ENCODE results near the gene SLC31A2.
A peak's percentile ranks its signal among the peaks of the same experiment; 100 is the strongest.
"Not testable (repeated sequence)": the region's sequence is repeated elsewhere in the genome, so short reads cannot be mapped to it uniquely, and the experiment has no call there.

SLC31A2 gene, protein sequence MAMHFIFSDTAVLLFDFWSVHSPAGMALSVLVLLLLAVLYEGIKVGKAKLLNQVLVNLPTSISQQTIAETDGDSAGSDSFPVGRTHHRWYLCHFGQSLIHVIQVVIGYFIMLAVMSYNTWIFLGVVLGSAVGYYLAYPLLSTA

GRCh38 chr9:113150670-113151611 is at the start of gene SLC31A2:
Gene SLC31A2, plus strand, starts transcription at chr9:113151007. Its CDS starts 68 bp downstream, at chr9:113151075.
- peak; percentile 83 for DNase-seq

- not testable (repeated sequence) for DNase-seq
Observed at GRCh38 chr9:113105345-113105744, 45.5 kb upstream of the SLC31A2 start.

DNA sequence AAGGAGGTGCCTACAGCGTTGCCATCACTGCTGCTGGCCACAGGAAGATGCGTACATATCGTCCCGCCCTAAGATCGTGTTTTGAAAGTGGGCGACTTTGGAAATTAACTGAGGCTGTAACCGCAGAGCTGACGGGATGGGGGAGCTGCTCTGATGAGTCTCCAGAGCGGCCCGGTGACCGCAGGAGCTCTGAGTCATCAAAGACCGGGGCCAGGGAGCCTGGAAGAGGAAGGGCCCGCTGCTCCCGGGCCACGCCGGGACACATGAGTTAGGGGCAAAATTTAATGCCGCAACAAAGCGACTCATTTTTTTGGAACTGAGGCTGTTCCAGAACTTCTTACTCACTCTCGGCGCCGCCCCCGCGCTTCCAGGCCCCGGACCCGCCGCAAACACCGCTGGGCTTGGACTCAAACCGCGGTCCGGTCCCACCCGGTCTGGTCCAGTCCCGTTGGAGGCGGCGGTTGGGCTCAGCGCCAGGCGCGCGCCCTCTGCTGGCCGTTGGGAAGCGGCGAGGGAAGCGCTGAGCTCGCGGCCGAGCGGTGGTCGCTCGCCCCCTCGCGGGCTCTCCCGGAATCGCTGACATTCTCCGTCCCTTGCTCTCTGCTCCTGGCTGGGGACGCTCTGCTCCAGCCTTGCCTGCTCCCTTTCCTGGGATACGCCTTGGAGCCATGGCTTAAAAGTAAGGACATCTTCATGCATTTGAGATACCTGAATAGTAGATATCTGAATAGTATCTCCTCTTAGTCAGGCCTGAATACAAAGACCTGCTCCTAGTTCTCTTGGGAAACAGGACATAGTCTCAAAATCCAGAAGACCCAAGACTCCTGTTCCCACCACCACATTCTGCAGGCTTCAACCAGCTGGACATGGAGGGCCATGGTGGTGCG is 39.5 kb upstream of the SLC31A2 start:
- DNase-seq = not testable (repeated sequence)

- not testable (repeated sequence) for DNase-seq
Observed at GRCh38 chr9:113112706-113113510, 37.9 kb upstream of the SLC31A2 start.

DNA sequence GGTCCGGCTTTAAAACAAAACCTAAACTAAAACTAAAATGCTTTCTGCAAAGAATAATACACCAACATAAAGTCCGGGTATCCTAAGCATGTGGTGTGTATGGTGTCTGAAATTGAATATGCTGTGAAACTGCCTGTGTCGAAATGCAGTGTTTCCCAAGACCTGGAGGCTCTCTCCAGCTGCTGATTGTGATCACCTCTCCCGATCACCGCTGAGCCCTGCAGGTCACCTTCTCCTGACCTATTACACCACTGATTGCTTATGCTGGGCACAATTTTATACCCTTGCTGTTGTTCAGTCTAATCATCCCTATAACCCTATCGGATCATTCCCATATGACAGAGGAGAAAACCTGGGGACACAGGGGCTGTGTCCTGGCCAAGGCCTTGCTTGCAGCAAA is 32.0 kb upstream of the SLC31A2 start:
- not testable (repeated sequence) for DNase-seq

DNA sequence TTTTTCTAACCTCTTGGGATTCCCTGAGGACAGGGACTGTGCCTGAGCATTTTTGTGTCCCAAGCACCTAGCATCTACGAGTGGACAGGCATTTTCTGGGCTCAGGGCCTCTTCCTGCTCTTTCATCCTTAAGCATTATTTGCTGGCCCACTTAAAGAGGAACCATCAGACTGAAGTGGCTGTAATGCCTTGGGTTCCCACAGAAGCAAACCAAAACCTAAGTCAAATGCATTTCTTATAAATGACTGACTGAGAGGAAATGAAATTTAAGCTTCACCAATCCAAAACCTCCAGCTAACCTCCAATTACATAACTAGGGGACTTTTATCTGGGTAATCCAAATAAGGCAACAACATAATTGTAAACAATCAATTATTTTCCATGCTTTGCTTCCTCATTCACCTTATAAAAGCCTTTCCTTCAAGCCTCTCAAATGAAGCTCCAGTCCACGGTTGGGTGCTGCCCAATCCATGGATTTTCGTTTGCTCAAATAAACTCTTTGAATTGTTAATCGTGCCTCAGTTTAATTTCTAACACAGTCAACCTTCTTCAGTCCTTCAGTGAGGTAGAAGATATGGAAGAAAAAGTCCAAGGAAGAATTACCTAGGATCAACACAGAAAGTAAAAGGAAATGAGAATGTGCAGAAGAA is 25.3 kb upstream of the SLC31A2 start:
- DNase-seq = no peak

GRCh38 chr9:113129466-113129865 is 21.3 kb upstream of the SLC31A2 start:
- no peak for DNase-seq

DNA sequence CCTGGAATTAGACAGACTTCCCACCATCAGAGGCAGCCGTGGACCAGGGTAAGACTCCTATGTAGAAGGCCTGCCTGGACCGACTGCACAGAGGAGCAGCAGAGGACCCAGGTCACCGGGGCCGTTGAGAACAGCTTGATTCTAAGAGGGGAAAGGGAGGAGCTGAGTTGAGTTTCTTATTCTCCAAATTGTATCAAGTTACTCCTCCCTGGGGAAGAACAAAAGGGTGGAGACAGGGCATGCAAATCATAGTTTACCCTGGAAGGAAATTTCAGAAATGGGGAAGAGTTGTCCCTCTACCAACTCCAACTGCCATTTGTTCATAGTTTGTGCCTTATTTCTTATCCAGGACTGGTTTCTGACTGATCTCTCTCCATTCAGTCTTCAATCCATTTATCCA is 20.9 kb upstream of the SLC31A2 start:
- no peak for DNase-seq

GRCh38 chr9:113131689-113132151 is 19.1 kb upstream of the SLC31A2 start:
- no peak for DNase-seq

DNA sequence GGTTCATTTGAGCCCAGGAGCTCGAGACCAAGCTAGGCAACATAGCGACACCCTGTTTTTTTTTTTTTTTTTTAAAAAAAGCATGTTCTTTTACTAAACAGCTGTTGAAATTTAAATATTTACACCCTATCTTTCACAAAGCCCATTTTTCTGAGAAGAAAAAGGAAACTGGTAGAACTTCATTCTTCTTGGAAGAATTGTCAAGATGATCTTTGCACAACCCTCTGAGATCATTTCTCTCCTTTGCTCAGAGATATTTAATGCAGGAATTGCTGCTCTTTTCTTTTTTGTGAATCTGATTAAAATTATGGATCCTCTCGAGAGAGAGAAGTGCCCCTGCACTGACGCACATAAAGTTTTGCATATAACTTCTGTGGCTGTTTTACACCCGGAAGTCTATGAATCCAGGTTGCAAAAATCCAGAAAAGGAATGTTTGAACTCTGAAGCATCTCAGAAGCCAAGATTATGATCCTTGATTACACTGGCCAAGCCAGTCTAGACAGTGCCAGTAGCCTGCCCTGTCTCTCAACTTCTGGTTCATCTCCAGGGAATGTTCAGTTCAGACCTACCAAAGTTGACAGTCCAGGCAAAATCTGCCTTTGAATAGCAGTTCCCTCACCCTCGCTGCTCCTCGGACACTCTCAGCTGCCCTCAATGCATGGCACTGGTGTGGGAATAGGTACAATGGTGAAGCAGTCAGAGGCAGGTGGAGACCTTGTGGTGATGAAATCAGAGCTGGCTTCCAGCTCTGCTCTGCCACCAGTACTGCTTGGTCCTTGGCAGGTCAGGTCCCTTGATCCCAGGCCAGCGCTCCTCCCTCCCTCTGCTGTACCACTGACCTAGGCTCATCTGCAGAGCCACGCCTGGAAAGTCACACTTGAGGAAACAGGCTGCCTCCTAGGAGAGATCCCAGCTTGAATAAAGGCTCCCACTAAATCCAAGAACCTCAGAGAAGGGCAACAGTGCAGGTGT is 13.3 kb upstream of the SLC31A2 start:
- no peak for DNase-seq

DNA sequence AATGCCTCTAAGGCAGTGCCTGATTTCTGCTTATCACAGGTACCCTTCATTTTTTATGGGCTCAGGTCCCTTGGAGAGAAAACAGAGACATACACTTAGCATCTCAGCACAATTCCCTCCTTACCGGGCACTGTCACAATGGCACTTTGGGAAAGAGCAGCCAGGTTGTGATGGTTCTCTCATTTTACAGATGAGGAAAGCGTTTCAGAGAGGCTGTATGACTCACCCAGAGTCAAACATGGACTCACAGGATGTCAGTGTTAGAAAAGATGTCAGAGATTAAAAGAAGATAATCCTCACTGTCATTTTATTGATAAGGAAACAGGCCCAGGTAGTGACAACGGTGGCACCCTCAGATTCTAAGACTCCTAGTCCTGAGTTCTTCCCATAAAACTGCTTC is 12.0 kb upstream of the SLC31A2 start:
- no peak for DNase-seq

GRCh38 chr9:113139225-113139829 is 11.5 kb upstream of the SLC31A2 start:
- no peak for DNase-seq

DNA sequence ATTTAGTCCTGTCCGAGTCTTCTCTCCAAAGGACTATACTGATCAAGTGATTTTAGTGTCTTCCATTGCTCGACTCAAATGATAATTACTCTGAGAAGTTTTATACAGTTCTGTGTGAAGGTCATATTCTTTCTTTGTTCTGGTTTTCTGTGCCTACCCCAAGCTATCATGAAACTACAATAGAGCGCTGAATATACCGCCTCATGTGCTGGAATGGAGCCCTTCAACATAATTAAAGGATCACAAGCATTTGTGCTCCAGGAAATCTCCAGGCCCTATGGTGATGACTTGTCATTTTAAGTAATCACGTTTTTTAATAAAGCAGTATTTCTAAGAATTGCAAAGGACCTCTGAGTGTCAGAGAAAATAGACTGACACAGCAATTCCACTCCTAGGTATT is 10.9 kb upstream of the SLC31A2 start:
- no peak for DNase-seq

GRCh38 chr9:113140896-113141295 is 9.9 kb upstream of the SLC31A2 start:
- DNase-seq = not testable (repeated sequence)

DNA sequence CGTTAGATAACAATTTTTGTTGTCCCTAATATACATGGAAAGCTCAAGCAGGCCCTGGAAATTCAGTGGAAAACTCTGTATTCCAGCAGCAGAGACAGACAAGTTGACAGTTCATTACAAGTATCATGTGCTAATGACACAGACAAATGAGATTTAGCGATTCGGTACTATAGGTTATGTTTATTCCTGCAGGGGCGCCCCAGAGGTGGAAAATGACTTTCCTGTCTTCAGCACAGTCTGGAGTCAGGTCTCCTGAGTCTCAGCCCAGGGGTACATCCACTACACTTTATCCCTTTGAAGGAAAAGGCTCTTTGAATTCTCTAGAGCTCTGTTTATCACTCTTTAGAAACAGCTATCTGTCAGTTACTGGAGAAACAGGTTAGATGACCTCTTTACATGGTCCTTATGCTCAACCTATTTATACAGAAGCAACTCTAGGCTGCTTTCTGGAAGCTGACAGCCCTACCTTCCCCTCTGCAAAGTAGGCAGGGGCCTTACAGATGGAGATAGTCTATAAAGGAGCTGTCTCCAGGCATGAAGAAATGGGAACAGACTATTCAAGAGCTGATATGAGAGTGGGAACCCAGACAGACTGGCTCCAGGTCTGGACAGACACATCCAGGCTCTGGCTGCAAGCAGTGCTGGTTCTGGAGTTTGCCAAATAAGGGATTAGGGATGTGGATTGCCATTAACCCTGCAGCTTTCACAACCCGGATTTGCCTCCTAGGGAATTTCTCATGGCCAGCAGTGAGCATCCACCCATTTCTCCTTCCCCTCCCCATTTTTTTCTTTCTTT is 7.2 kb upstream of the SLC31A2 start:
- DNase-seq = no peak

GRCh38 chr9:113148372-113148705 is 2.5 kb upstream of the SLC31A2 start:
- no peak for DNase-seq

- no peak for DNase-seq
Observed at GRCh38 chr9:113148781-113149510, 1.9 kb upstream of the SLC31A2 start.

GRCh38 chr9:113149561-113149960 is 1.2 kb upstream of the SLC31A2 start:
- not testable (repeated sequence) for DNase-seq

Measured in activated T-cell treated with anti-CD3 and anti-CD28 coated beads for 4 hours (primary cell).